HepG2 (cell line): ENCODE measurements around the gene PLEKHH1. TPM values are rescaled to one million over a fixed set of nuclear protein-coding genes. Genes with fewer than 3 reads are reported as not detected.

Experiments
- ATAC-seq: fragments of 200-7000 bp; cut with Tn5 transposase; 3 replicates; pipeline ENCODE4 v1.9.1; 2020; ENCODE audit warnings: mild to moderate bottlenecking, moderate library complexity
- BruUV-seq: library from RNA; stranded (reverse); fragments of 400-500 nt; replicated peaks from 2 replicates; lab custom pipeline; 2021; lab: Mats Ljungman, UMichigan
- CTCF ChIA-PET: fragments of 300-600 bp; formaldehyde crosslinking; extraction: SDS; loops from one replicate; lab custom pipeline; 2021; ENCODE audit warnings: low total read pairs, inconsistent platforms, low intra/inter-chr PET ratio; lab: Yijun Ruan, JAX
- POLR2A ChIA-PET: fragments of 350-600 bp; sonication (Branson Sonifier 250); formaldehyde crosslinking; loops from one replicate; lab custom pipeline; 2020; ENCODE audit warnings: antibody characterized with exemption, inconsistent platforms; lab: Yijun Ruan, JAX
- DNase-seq: peaks from one replicate; pipeline ENCODE4 v3.0.0-alpha.2; 2015; ENCODE audit warnings: low spot score
- FAIRE-seq: peaks from 3 replicates; lab custom pipeline; 2011; peaks lifted over from hg19 to GRCh38; lab: Jason Lieb, UNC
- H2AFZ ChIP-seq: one replicate; pipeline ENCODE4 v1.6.1; 2011; ENCODE audit warnings: low read length, inconsistent platforms
- H3K27ac ChIP-seq: fragments of 300-600 bp; 3 replicates; pipeline ENCODE4 v1.8.0; 2011; ENCODE audit warnings: mixed run types, mild to moderate bottlenecking, mixed read lengths, low read length, inconsistent platforms; ENCODE audit not compliant: insufficient read depth; ENCODE audit errors: extremely low read length
- H3K27me3 ChIP-seq, 2 experiments: fragments of 200-600 bp in 1 of 2; 2 replicates in 1 of 2; 3 replicates in 1 of 2; pipeline versions ENCODE4 v1.6.0 to v1.8.0; 2011; ENCODE audit warnings: low read length in 2 of 2, mild to moderate bottlenecking in 2 of 2, moderate library complexity in 2 of 2, inconsistent platforms in 1 of 2; ENCODE audit not compliant: insufficient read depth in 2 of 2, control insufficient read depth in 1 of 2
- H3K36me3 ChIP-seq, 2 experiments: fragments of 200-600 bp in 1 of 2; replicated peaks in 1 of 2; 2 replicates in 1 of 2; 3 replicates in 1 of 2; pipeline versions ENCODE4 v1.5.1 to v1.8.0; 2011; ENCODE audit warnings: low read length in 2 of 2, inconsistent platforms in 1 of 2; ENCODE audit not compliant: insufficient read depth in 2 of 2, control insufficient read depth in 1 of 2
- H3K4me1 ChIP-seq: 2 replicates; pipeline ENCODE4 v1.5.1; 2012; ENCODE audit warnings: low read length, inconsistent platforms; ENCODE audit not compliant: insufficient read depth
- H3K4me2 ChIP-seq: 2 replicates; pipeline ENCODE4 v1.6.0; 2011; ENCODE audit warnings: low read depth, low read length, inconsistent platforms
- H3K4me3 ChIP-seq, 3 experiments: fragments of 200-600 bp in 1 of 3; sonication (generic), shearing (Covaris generic) in 1 of 3; replicated peaks in 1 of 3; 2 replicates each; pipeline ENCODE4 v1.5.1; 2011 to 2016; ENCODE audit warnings: low read length in 3 of 3, inconsistent platforms in 2 of 3, low read depth in 2 of 3, mild to moderate bottlenecking in 2 of 3, control low read depth in 1 of 3, mixed read lengths in 1 of 3; ENCODE audit not compliant: insufficient read depth in 1 of 3
- H3K79me2 ChIP-seq: one replicate; pipeline ENCODE4 v1.6.1; 2011; ENCODE audit warnings: low read length, inconsistent platforms; ENCODE audit not compliant: insufficient read depth
- H3K9ac ChIP-seq: 2 replicates; pipeline ENCODE4 v1.6.0; 2011; ENCODE audit warnings: mild to moderate bottlenecking, low read depth, low read length, inconsistent platforms; ENCODE audit not compliant: insufficient read depth
- H3K9me3 ChIP-seq: 2 replicates; pipeline ENCODE4 v1.5.1; 2012; ENCODE audit warnings: mild to moderate bottlenecking, low read length
- H4K20me1 ChIP-seq: 2 replicates; pipeline ENCODE4 v1.6.0; 2011; ENCODE audit warnings: inconsistent platforms, mild to moderate bottlenecking, low read length, moderate library complexity; ENCODE audit not compliant: insufficient read depth
- AKNA ChIP-seq: sonication (generic); formaldehyde crosslinking; IDR thresholded peaks from 2 replicates; pipeline ENCODE4 v1.4.0; 2020; ENCODE audit warnings: missing genetic modification reagents, borderline replicate concordance
- ATF6 ChIP-seq: sonication (generic); formaldehyde crosslinking; conservative IDR thresholded peaks from 2 replicates; pipeline ENCODE4 v1.4.0; 2020; ENCODE audit warnings: missing genetic modification reagents
- BRCA1 ChIP-seq: sonication (generic); formaldehyde crosslinking; IDR thresholded peaks from 2 replicates; pipeline ENCODE4 v1.4.0; 2020; ENCODE audit warnings: missing genetic modification reagents
- HMGXB4 ChIP-seq, 2 experiments: sonication (generic) in 1 of 2; formaldehyde crosslinking in 1 of 2; IDR thresholded peaks; 2 replicates each; pipeline versions ENCODE4 v1.4.0 to v1.6.1; 2018 to 2020; ENCODE audit warnings: missing genetic modification reagents in 2 of 2, borderline replicate concordance in 1 of 2, low read depth in 1 of 2, mild to moderate bottlenecking in 1 of 2, missing biosample characterization in 1 of 2
- SCMH1 ChIP-seq: sonication (generic); formaldehyde crosslinking; IDR thresholded peaks from 2 replicates; pipeline ENCODE4 v1.9.0; 2021; ENCODE audit warnings: missing genetic modification reagents, mild to moderate bottlenecking, borderline replicate concordance
- ZNF121 ChIP-seq: sonication (generic); formaldehyde crosslinking; IDR thresholded peaks from 2 replicates; pipeline ENCODE4 v1.5.0; 2020; ENCODE audit warnings: mild to moderate bottlenecking, missing genetic modification reagents
- ZNF230 ChIP-seq: sonication (generic); formaldehyde crosslinking; IDR thresholded peaks from 2 replicates; pipeline ENCODE4 v1.4.0; 2020; ENCODE audit warnings: mild to moderate bottlenecking, missing genetic modification reagents
- ZNF343 ChIP-seq: sonication (generic); formaldehyde crosslinking; IDR thresholded peaks from 2 replicates; pipeline ENCODE4 v1.4.0; 2020; ENCODE audit warnings: mild to moderate bottlenecking, missing genetic modification reagents
- ZNF792 ChIP-seq: IDR thresholded peaks from 2 replicates; pipeline ENCODE4 v1.6.1; 2016
- WGBS: methylation state at CpG from one replicate; pipeline ENCODE4 v1.1.6; 2017; ENCODE audit warnings: low lambda C conversion rate; 5-methylcytosine and 5-hydroxymethylcytosine counted together
- in situ Hi-C: cut with HindIII; loops from 2 replicates; pipeline ENCODE4 v1.10.0; 2017; ENCODE audit warnings: low pct_unique_long_range_greater_than_20kb; ENCODE audit not compliant: extremely low pct_ligation_motif_present
- intact Hi-C: fragments of 100-400 bp; cut with micrococcal nuclease; formaldehyde crosslinking; loops from one replicate; pipeline ENCODE4 v1.10.0; 2022; ENCODE audit not compliant: unreplicated experiment
- polyA plus RNA-seq, 8 experiments: library from polyadenylated mRNA; depleted of rRNA in 3 of 8; stranded (reverse) in 7 of 8; unstranded in 1 of 8; fragments of >200 nt; fragmentation: Illumina TruSeq in 4 of 8; extraction: Trizol in 4 of 8; gene quantifications; 2 replicates each; pipeline versions ENCODE4 v1.2.1 to v1.2.3, GENCODE V29; 2011 to 2016; ENCODE audit warnings: low read depth in 4 of 8, missing spikeins in 1 of 8, mixed read lengths in 1 of 8; ENCODE audit not compliant: insufficient read depth in 1 of 8
- total RNA-seq, 5 experiments: library from RNA; depleted of rRNA; stranded (reverse); fragments of >200 nt; fragmentation: Illumina TruSeq; extraction: Trizol; gene quantifications; 2 replicates each; pipeline ENCODE4 v1.2.3, GENCODE V29; 2016; ENCODE audit warnings: low read depth in 1 of 5

Gene PLEKHH1
- total and polyA plus RNA-seq, 2 of the 13 experiments (the other 11 are each of a cell fraction or from before 2014, with no cell fraction given): 8.6 to 15.8 TPM

GRCh38 chr14:67581643-67582042 lies 48.6 kb downstream of the PLEKHH1 start:
- no peak overlapping the region for H2AFZ ChIP-seq
- H4K20me1 ChIP-seq: no peaks in the 10 kb centered on the region
- no peaks in the 10 kb centered on the region for H3K9me3 ChIP-seq
- no peak overlapping the region for H3K4me2 ChIP-seq
- WGBS: 84% methylated on average over 1 of the region's 1 CpG
- ChIA-PET CTCF (no interaction called here), POLR2A (interaction anchor here (1.5 kb wide), 1 partner anchor 85 kb away, joined by 3 read pairs; no protein-coding TSS in a partner anchor)
- FAIRE-seq (no peak), DNase-seq (no peak), ATAC-seq (no peak)
- H3K4me1 ChIP-seq: no peaks in the 10 kb centered on the region
- TF ChIP-seq SCMH1 (CRISPR knock-in tag) (no peak), ATF6 (CRISPR knock-in tag) (no peak), HMGXB4 (CRISPR knock-in tag; IDR thresholded peaks at IDR 0.05; ENCODE audit: borderline replicate concordance in 1 of 2, low read depth in 1 of 2) (no peak), ZNF792 (CRISPR knock-in tag) (no peak), ZNF121 (no peak), ZNF343 (no peak), ZNF230 (CRISPR knock-in tag) (no peak), BRCA1 (CRISPR knock-in tag) (no peak), AKNA (CRISPR knock-in tag) (no peak)
- no peak overlapping the region for H3K4me3 ChIP-seq
- no peak overlapping the region for H3K27ac ChIP-seq
- intact Hi-C loops: loop anchor here (5.0 kb wide), 1 partner anchor 71 kb away; no protein-coding TSS in a partner anchor
- peaks cover 0 to 3% of the 10 kb centered on the region in 2 experiments; a peak in 2 of 5 replicates for H3K36me3 ChIP-seq
- no peak overlapping the region for H3K9ac ChIP-seq
- no peaks in the 10 kb centered on the region for H3K27me3 ChIP-seq
- no peaks in the 10 kb centered on the region for H3K79me2 ChIP-seq
- in situ Hi-C loops: loop anchor here (10.0 kb wide), 2 partner anchors 83 to 123 kb away; partner anchors contain the start of gene RDH12
- no TSS peak for BruUV-seq
